Activated CD8-positive, alpha-beta memory T cell treated with anti-CD3 and anti-CD28 coated beads, Interleukin-2, amount 50 U/mL, for 4 hours (primary cell): ENCODE results near the gene AMBRA1.

Experiments used
- DNase-seq: peaks from one replicate; pipeline ENCODE4 v3.0.0-alpha.2; 2020

The AMBRA1 gene

GRCh38 chr11:46593550-46594373 lies at the start of gene AMBRA1:
AMBRA1 (minus strand) TSS chr11:46594023; CDS start chr11:46548380, 45,643 bp downstream.
- peak; percentile 76 for DNase-seq

- DNase-seq, result no peak
These were observed 49.7 kb upstream of the AMBRA1 start for GRCh38 chr11:46643531-46643930.

GRCh38 chr11:46642627-46643335 lies 49.0 kb upstream of the AMBRA1 start:
- no peak for DNase-seq

- DNase-seq, result no peak
These were observed 47.8 kb upstream of the AMBRA1 start for GRCh38 chr11:46641639-46642038.

- no peak for DNase-seq
These were observed 46.4 kb upstream of the AMBRA1 start for GRCh38 chr11:46640036-46640788.

GRCh38 chr11:46639197-46639839 lies 45.5 kb upstream of the AMBRA1 start:
- DNase-seq, result no peak

- no peak for DNase-seq
These were observed 43.7 kb upstream of the AMBRA1 start for GRCh38 chr11:46637546-46637945.

- no peak for DNase-seq
These were observed 41.8 kb upstream of the AMBRA1 start for GRCh38 chr11:46635557-46636139.

- no peak for DNase-seq
These were observed 39.7 kb upstream of the AMBRA1 start for GRCh38 chr11:46633291-46634217.

- DNase-seq, result no peak
These were observed 38.7 kb upstream of the AMBRA1 start for GRCh38 chr11:46632502-46632901.

- DNase-seq, result no peak
These were observed 37.9 kb upstream of the AMBRA1 start for GRCh38 chr11:46631676-46632075.

GRCh38 chr11:46630237-46630636 lies 36.4 kb upstream of the AMBRA1 start:
- DNase-seq, result no peak

- DNase-seq, result no peak
These were observed 35.1 kb upstream of the AMBRA1 start for GRCh38 chr11:46628961-46629360.

- no peak for DNase-seq
These were observed 31.6 kb upstream of the AMBRA1 start for GRCh38 chr11:46625406-46625805.

- DNase-seq, result no peak
These were observed 25.0 kb upstream of the AMBRA1 start for GRCh38 chr11:46618837-46619236.

- no peak for DNase-seq
These were observed 24.1 kb upstream of the AMBRA1 start for GRCh38 chr11:46617972-46618314.

- peak; percentile 92 for DNase-seq
These were observed 23.5 kb upstream of the AMBRA1 start, which contains the start of the genes ATG13 and HARBI1 for GRCh38 chr11:46617134-46617971. ATG13 (plus strand) TSS chr11:46617553; CDS start chr11:46644292, 26,739 bp downstream. HARBI1 (minus strand) TSS chr11:46617227; CDS start chr11:46616237, 990 bp downstream.

GRCh38 chr11:46616551-46617133 lies 22.8 kb upstream of the AMBRA1 start:
- no peak for DNase-seq

- no peak for DNase-seq
These were observed 21.9 kb upstream of the AMBRA1 start for GRCh38 chr11:46615756-46616155.

- DNase-seq, result no peak
These were observed 18.5 kb upstream of the AMBRA1 start for GRCh38 chr11:46612326-46612725.
